AG04450 (cell line): Measurements from ENCODE around the gene PCK2. TPM values are rescaled to one million over a fixed set of nuclear protein-coding genes. Genes with fewer than 3 reads are reported as not detected.
A peak's percentile ranks its signal among the peaks of the same experiment; 100 is the strongest.
"Not testable (repeated sequence)": the region's sequence is repeated elsewhere in the genome, so short reads cannot be mapped to it uniquely, and the experiment has no call there.

ENCODE experiments used
- CTCF ChIA-PET: fragments of 300-600, 350-600 bp; formaldehyde crosslinking; extraction: SDS; loops from one replicate; lab custom pipeline; 2022; ENCODE audit warnings: antibody characterized with exemption, inconsistent platforms; lab: Charles Lee
- POLR2A ChIA-PET: fragments of 350-600 bp; formaldehyde crosslinking; extraction: SDS; loops from one replicate; lab custom pipeline; 2021; ENCODE audit warnings: antibody characterized with exemption, inconsistent platforms; lab: Yijun Ruan, JAX
- DNase-seq: peaks from one replicate; pipeline ENCODE4 v3.0.0-alpha.2; 2011; ENCODE audit warnings: low read depth, low spot score
- H3K27ac ChIP-seq: one replicate; pipeline ENCODE4 v1.5.1; 2012; ENCODE audit warnings: low read depth, low read length, control low read depth
- H3K27me3 ChIP-seq: one replicate; pipeline ENCODE4 v1.6.0; 2012; ENCODE audit warnings: low read length; ENCODE audit not compliant: control insufficient read depth, insufficient read depth
- H3K4me3 ChIP-seq: 2 replicates; pipeline ENCODE4 v1.5.1; 2011; ENCODE audit warnings: mild to moderate bottlenecking, low read depth, low read length, control low read depth
- H3K9me3 ChIP-seq: 2 replicates; pipeline ENCODE4 v1.5.1; 2012; ENCODE audit warnings: low read length; ENCODE audit not compliant: control insufficient read depth, insufficient read depth
- polyA minus RNA-seq: library from RNA; depleted of rRNA, polyadenylated mRNA; stranded (reverse); fragments of >200 nt; gene quantifications from 2 replicates; pipeline ENCODE4 v1.2.3, GENCODE V29; 2011; rRNA and poly(A)+ RNA removed
- polyA plus RNA-seq: library from polyadenylated mRNA; depleted of rRNA; stranded (reverse); fragments of >200 nt; gene quantifications from 2 replicates; pipeline ENCODE4 v1.2.3, GENCODE V29; 2011; rRNA removed
- TF ChIP-seq, protein P1 (sequence below): IDR thresholded peaks from 2 replicates; pipeline ENCODE4 v1.5.1; 2011; ENCODE audit warnings: low read depth, low read length, control low read depth, inconsistent platforms

PCK2 gene
- polyA plus RNA-seq, result 47.0 and 59.9 TPM in 2 replicates
- 69.2 and 97.4 TPM in 2 replicates for polyA minus RNA-seq

DNA sequence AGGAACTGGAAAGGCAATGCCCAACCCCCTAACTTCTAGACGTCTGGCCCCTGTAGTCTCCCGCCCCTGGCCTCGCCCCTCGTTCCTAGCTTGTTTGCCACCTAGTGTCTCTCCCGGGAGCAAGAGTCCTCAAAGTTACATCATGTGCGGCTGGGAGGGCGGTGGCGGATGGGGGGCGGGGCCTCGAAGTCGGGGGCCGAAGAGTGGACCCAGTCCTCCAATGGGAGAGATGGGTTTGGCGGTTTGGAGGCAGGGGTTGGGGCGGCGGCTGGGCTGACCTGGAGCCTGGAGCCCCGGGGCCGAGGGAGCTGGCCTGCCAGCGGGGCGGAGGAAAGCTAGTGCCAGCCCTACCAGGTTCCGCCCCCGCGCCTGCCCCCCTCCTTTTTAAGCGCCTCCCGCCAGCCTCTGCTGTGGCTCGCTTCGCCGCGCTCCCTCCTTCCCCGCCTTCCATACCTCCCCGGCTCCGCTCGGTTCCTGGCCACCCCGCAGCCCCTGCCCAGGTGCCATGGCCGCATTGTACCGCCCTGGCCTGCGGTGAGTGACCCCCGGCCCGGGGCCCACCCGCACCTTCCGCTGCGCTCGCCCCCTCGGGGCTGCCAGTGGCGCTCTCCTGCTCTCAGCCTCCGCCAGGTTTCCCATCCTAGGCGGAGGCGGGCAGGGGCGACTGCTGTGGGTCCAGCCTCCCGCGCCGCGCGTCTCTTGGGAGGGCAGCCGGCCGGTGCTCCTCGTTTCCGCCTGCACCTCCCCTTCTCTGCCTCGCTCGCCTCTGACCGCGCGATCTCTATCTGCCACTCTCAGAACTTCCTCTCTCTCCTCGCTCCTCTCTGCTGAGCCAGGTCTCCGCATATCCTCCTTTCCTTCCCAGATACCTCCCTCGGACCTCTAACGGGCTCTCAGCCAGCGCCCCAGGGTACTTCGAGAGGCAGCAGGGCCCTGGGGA, at the start of gene PCK2:
Gene PCK2 (plus strand): TSS at position 411 of the 940 bp plus-strand sequence. CDS start 95 bp downstream, at position 506.
- TF ChIP-seq, protein P1, sequence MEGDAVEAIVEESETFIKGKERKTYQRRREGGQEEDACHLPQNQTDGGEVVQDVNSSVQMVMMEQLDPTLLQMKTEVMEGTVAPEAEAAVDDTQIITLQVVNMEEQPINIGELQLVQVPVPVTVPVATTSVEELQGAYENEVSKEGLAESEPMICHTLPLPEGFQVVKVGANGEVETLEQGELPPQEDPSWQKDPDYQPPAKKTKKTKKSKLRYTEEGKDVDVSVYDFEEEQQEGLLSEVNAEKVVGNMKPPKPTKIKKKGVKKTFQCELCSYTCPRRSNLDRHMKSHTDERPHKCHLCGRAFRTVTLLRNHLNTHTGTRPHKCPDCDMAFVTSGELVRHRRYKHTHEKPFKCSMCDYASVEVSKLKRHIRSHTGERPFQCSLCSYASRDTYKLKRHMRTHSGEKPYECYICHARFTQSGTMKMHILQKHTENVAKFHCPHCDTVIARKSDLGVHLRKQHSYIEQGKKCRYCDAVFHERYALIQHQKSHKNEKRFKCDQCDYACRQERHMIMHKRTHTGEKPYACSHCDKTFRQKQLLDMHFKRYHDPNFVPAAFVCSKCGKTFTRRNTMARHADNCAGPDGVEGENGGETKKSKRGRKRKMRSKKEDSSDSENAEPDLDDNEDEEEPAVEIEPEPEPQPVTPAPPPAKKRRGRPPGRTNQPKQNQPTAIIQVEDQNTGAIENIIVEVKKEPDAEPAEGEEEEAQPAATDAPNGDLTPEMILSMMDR, result no peak
- Histone ChIP-seq H3K9me3 (no peaks in the 10 kb centered on the region; the same call in 1 of the 2 replicates), H3K4me3 (peak within 1 kb of the TSS; percentile 83), H3K27me3 (no peaks in the 10 kb centered on the region), H3K27ac (peak within 1 kb of the TSS; percentile 68)
- POLR2A ChIA-PET, result interaction anchor here (0.5 to 3.1 kb wide), 7 partner anchors 8 to 61 kb away, joined by 3 to 36 read pairs (median 4); partner anchors contain the start of genes DCAF11 and NRL
- DNase-seq, result peak; percentile 73
- CTCF ChIA-PET, result interaction anchor here (0.6 to 9.9 kb wide), 8 partner anchors 12 to 534 kb away, joined by 3 to 212 read pairs (median 7); partner anchors contain the start of genes DCAF11 and NRL

DNA sequence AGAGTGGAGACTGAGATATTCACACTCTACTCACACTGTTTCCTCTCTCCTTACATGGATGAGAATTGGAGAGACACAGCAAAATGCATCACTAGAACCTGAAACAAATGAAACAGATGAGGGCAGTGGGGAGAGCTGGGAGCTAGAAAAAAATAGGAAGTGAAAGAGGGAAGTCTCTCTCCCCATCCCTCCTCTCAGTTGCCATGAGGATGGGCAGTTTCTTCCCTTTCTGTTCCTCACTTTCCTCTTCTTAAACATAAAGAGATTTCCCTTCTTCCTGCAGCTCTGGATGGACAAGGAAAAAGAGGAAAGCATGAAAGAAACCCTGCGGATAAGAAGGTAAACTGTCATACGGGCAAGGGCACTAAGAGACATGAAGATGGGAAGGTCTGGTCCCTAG, 45.1 kb upstream of the PCK2 start:
- CTCF ChIA-PET, DNase-seq: not testable (repeated sequence)

DNA sequence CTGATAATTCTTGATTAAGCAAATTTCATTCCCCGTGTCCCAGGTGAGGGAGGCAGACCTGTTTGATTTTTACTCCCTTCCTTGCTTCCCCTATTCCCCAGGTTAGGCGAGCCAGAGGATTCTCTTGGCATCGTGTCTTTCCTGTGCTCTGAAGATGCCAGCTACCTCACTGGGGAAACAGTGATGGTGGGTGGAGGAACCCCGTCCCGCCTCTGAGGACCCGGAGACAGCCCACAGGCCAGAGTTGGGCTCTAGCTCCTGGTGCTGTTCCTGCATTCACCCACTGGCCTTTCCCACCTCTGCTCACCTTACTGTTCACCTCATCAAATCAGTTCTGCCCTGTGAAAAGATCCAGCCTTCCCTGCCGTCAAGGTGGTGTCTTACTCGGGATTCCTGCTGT, 43.4 kb upstream of the PCK2 start:
- CTCF ChIA-PET, result interaction anchor here (1.4 to 4.0 kb wide), 2 partner anchors 36 to 40 kb away, joined by 3 to 20 read pairs; no protein-coding TSS in a partner anchor
- DNase-seq, H3K4me3 ChIP-seq, H3K9me3 ChIP-seq, H3K27ac ChIP-seq, POLR2A ChIA-PET: not testable (repeated sequence)
- peaks cover 33% of the 10 kb centered on the region for H3K27me3 ChIP-seq

More for the DNA sequence above, 45.1 kb upstream of the PCK2 start:
- H3K27me3 ChIP-seq, result peaks cover 29% of the 10 kb centered on the region
- POLR2A ChIA-PET, H3K27ac ChIP-seq, H3K4me3 ChIP-seq, H3K9me3 ChIP-seq: not testable (repeated sequence)

DNA sequence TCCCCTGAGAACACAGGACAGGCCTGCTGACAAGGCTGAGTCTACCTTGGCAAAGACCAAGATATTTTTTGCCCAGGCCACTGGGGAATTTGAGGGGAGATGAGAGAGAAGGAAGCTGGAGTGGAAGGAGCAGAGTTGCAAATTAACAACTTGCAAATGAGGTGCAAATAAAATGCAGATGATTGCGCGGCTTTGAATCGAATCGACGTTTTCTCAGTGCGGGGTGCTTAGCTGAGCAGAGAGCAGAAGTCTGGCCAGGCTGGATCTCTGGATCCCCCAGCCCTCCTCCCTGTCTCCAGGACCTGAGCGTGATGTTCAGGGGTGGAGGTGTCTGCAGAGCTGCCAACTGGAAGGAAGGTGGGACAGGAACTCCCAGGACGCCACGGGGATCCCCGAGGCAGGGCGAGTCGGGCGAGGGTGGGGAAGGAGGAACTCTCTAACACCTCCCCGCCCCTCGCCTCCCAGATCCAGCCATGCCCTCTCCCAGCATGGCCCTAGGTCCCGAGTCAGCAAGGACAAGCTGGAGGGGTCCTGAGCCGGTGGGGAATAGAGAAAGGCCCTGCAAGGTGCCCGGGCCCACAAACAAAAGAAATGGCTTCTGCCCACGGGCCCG, 42.8 kb upstream of the PCK2 start:
- POLR2A ChIA-PET, result interaction anchor here (0.6 kb wide), 1 partner anchor 12 kb away, joined by 15 read pairs; no protein-coding TSS in a partner anchor
- Histone ChIP-seq H3K27ac (no peak overlapping the region), H3K4me3 (peak overlapping the region; percentile 60), H3K9me3 (no peaks in the 10 kb centered on the region), H3K27me3 (peaks cover 33% of the 10 kb centered on the region)
- CTCF ChIA-PET, result interaction anchor here (1.0 to 4.0 kb wide), 5 partner anchors 15 to 258 kb away, joined by 3 to 20 read pairs (median 4); partner anchors contain the start of gene LTB4R2
- DNase-seq, result no peak
- TF ChIP-seq, protein P1, result no peak

DNA sequence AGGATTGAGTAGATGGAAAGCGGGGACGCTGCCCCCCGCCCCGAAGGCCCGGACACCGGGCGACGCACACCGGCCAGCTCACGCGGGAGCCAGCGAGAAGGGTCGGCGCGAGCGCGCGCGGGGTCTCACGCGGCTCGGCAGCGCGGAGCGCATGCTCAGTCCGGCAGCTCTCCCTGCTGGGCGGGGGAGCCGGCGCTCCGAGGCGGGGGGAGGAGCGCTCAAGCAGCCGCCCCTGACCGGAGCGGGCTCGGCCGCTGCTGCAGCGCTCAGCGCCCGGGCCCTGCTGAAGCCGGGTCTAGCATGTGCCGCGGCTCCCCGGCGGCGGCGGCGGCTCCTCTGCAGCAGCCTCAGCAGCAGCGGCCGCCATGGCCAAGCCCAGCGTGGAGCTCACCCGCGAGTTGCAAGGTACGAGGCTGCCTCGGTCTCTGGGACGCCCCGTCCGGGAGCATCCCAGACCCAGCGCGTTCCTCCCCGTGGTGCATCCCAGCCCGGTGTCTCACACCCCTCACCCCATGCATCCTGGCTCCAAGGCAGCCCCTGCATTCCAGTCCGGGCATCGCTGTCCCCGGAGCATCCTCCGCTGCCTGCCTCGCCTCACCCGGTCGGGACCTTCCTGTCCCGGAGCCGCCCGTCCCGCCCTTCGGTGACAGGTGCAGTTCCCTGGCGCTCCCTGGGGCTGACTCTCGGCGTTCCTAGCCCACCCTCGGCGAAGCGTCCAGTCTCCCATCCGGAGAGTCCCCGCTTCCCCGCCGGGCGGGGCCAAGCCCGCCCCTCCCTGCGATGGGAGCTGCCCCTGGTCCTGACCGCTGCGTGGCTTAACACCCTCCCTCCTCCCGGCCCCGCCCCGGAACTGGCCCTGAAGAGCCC, 42.1 kb upstream of the PCK2 start, which contains the start of gene CARMIL3:
Gene CARMIL3 (plus strand): TSS at position 221 of the 867 bp plus-strand sequence. CDS start 145 bp downstream, at position 366.
- DNase-seq, result peak; percentile 16
- POLR2A ChIA-PET, result interaction anchor here (0.6 to 1.1 kb wide), 2 partner anchors 13 to 42 kb away, joined by 3 to 15 read pairs; partner anchors contain the start of gene PCK2
- peak within 1 kb of the TSS; percentile 60 for H3K4me3 ChIP-seq
- TF ChIP-seq, protein P1, result no peak
- H3K27ac ChIP-seq, result no peak within 1 kb of the TSS
- peaks cover 30% of the 10 kb centered on the region for H3K27me3 ChIP-seq
- no peaks in the 10 kb centered on the region for H3K9me3 ChIP-seq
- CTCF ChIA-PET, result interaction anchor here (1.0 to 4.0 kb wide), 5 partner anchors 16 to 258 kb away, joined by 3 to 20 read pairs (median 4); partner anchors contain the start of gene LTB4R2
